BJ (cell line): ENCODE data around the gene STIM2. TPM values are rescaled to one million over a fixed set of nuclear protein-coding genes. Genes with fewer than 3 reads are reported as not detected.

Source experiments
- CTCF ChIA-PET: fragments of 350-600 bp; formaldehyde crosslinking; extraction: SDS; loops from one replicate; lab custom pipeline; 2021; ENCODE audit warnings: antibody characterized with exemption, inconsistent platforms; lab: Yijun Ruan, JAX
- POLR2A ChIA-PET: fragments of 300-600 bp; sonication (Branson Sonifier 250); formaldehyde crosslinking; extraction: SDS; loops from one replicate; lab custom pipeline; 2021; ENCODE audit warnings: antibody characterized with exemption; lab: Charles Lee
- DNase-seq: peaks from one replicate; pipeline ENCODE4 v3.0.0-alpha.2; 2011; ENCODE audit warnings: low read depth
- H3K27me3 ChIP-seq: 2 replicates; pipeline ENCODE4 v1.6.0; 2011; ENCODE audit warnings: low read length; ENCODE audit not compliant: control insufficient read depth, insufficient read depth
- H3K36me3 ChIP-seq: 2 replicates; pipeline ENCODE4 v1.5.1; 2011; ENCODE audit warnings: low read length; ENCODE audit not compliant: control insufficient read depth, insufficient read depth
- H3K4me3 ChIP-seq: 2 replicates; pipeline ENCODE4 v1.5.1; 2011; ENCODE audit warnings: low read depth, mild to moderate bottlenecking, control low read depth, low read length
- CTCF ChIP-seq: IDR thresholded peaks from 2 replicates; pipeline ENCODE4 v1.5.1; 2011; ENCODE audit warnings: low read depth, mild to moderate bottlenecking, control low read depth, inconsistent platforms, low read length, moderate library complexity; ENCODE audit not compliant: insufficient read depth
- polyA plus RNA-seq: library from polyadenylated mRNA; depleted of rRNA; stranded (reverse); fragments of >200 nt; gene quantifications from 2 replicates; pipeline ENCODE4 v1.2.3, GENCODE V29; 2011

Gene STIM2
- polyA plus RNA-seq, 1 experiment, result 17.8 TPM

DNA sequence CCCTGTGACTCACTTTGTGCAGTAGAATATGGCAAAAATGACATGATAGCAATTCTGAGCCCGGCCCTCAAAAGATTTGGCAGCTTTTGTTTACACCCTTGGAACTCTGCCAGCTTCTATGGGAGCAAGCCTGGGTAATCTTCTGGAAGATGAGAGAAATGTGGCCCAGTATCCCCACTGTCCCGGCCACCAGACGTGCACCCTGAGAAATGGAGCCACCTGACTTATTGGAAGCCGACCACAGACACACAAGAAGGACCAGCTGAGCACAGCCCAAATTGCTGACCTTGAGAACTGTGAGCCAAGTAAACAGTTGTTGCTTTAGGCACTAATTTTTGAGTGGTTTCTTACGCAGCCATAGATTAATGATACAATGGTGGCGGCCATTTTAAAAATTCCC, 197.0 kb downstream of the STIM2 start:
- POLR2A ChIA-PET, result no interaction called here
- Histone ChIP-seq H3K36me3 (no peaks in the 10 kb centered on the region), H3K4me3 (no peak overlapping the region), H3K27me3 (peaks cover 2% of the 10 kb centered on the region; the same call in 1 of the 2 replicates)
- no peak for TF ChIP-seq CTCF
- CTCF ChIA-PET, result interaction anchor here (1.2 kb wide), 1 partner anchor 9 kb away, joined by 9 read pairs; no protein-coding TSS in a partner anchor
- no peak for DNase-seq

GRCh38 chr4:27058819-27059406, 198.3 kb downstream of the STIM2 start:
- TF ChIP-seq CTCF, result no peak
- Histone ChIP-seq H3K27me3 (no peaks in the 10 kb centered on the region), H3K4me3 (no peak overlapping the region), H3K36me3 (no peaks in the 10 kb centered on the region)
- DNase-seq, result no peak
- CTCF ChIA-PET, result interaction anchor here (1.2 kb wide), 1 partner anchor 10 kb away, joined by 9 read pairs; no protein-coding TSS in a partner anchor
- POLR2A ChIA-PET, result no interaction called here

GRCh38 chr4:27059446-27059845, 198.8 kb downstream of the STIM2 start:
- H3K27me3 ChIP-seq, result no peaks in the 10 kb centered on the region
- TF ChIP-seq CTCF, result no peak
- ChIA-PET CTCF (no interaction called here), POLR2A (no interaction called here)
- no peaks in the 10 kb centered on the region for H3K36me3 ChIP-seq
- H3K4me3 ChIP-seq, result no peak overlapping the region
- DNase-seq, result no peak

DNA sequence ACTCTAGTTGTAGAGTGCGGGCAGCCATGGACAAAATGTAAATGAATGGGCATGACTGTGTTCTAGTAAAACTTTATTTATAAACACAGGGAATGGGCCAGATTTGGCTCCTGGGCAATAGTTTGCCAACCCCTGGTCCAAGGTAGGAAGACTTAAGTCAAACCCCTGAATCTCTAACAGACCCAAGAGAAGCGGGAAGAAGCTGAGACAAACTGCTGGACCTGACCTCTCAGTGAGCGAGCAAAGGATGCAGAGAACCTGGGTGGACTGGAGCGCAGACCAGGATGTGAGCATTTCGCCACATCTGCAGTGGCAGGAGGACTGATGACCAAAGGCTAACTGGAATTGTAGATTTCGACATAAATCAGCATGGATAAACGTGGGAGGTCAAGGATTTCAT, 201.6 kb downstream of the STIM2 start:
- no peak for TF ChIP-seq CTCF
- Histone ChIP-seq H3K4me3 (no peak overlapping the region), H3K27me3 (no peaks in the 10 kb centered on the region), H3K36me3 (no peaks in the 10 kb centered on the region)
- ChIA-PET POLR2A (no interaction called here), CTCF (interaction anchor here (1.7 kb wide), 1 partner anchor 14 kb away, joined by 5 read pairs; no protein-coding TSS in a partner anchor)
- no peak for DNase-seq

GRCh38 chr4:27066591-27066990, 205.9 kb downstream of the STIM2 start:
- ChIA-PET POLR2A (no interaction called here), CTCF (no interaction called here)
- Histone ChIP-seq H3K4me3 (no peak overlapping the region), H3K36me3 (no peaks in the 10 kb centered on the region), H3K27me3 (no peaks in the 10 kb centered on the region)
- TF ChIP-seq CTCF, result no peak
- no peak for DNase-seq
